ENCODE results near the gene RASSF7.

The RASSF7 gene

DNA sequence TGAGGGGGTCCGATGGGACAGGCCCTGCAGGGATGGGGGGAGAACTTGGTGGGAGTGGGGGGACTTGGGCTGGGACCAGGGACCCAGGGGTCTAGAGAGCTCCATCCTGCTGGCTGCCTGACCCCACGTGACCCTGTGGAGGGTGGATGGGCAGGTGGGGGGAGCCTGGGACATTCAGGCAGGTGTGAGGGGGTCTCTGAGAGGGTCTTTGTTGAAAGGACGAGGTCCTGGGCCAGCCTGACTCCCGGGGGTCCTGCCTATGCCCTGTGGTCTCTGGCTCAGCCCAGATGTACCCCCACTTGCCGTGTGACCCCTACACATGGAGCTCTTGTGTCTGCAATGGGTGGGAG lies 16.0 kb upstream of the RASSF7 start:
- H3K27ac ChIP-seq (ENCODE audit: low read depth, low read length, poor library complexity, severe bottlenecking), result no peak overlapping the region
- H3K4me3 ChIP-seq (ENCODE audit: low read depth, low read length, poor library complexity, severe bottlenecking), result no peak overlapping the region
- TF ChIP-seq, protein P1, sequence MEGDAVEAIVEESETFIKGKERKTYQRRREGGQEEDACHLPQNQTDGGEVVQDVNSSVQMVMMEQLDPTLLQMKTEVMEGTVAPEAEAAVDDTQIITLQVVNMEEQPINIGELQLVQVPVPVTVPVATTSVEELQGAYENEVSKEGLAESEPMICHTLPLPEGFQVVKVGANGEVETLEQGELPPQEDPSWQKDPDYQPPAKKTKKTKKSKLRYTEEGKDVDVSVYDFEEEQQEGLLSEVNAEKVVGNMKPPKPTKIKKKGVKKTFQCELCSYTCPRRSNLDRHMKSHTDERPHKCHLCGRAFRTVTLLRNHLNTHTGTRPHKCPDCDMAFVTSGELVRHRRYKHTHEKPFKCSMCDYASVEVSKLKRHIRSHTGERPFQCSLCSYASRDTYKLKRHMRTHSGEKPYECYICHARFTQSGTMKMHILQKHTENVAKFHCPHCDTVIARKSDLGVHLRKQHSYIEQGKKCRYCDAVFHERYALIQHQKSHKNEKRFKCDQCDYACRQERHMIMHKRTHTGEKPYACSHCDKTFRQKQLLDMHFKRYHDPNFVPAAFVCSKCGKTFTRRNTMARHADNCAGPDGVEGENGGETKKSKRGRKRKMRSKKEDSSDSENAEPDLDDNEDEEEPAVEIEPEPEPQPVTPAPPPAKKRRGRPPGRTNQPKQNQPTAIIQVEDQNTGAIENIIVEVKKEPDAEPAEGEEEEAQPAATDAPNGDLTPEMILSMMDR (IDR thresholded peaks at IDR 0.05; ENCODE audit: low read length), result no peak
- TF ChIP-seq EZH2 (IDR thresholded peaks at IDR 0.05; ENCODE audit: borderline replicate concordance, low read length), result no peak
- H3K4me1 ChIP-seq (ENCODE audit: insufficient read depth, low read length, severe bottlenecking), result peaks cover 8% of the 10 kb centered on the region
- H3K9me3 ChIP-seq (ENCODE audit: low read length), result no peaks in the 10 kb centered on the region
- no peaks in the 10 kb centered on the region; the same call in 1 of the 2 replicates for H3K36me3 ChIP-seq (ENCODE audit: insufficient read depth, low read length)
- H3K79me2 ChIP-seq (ENCODE audit: insufficient read depth, low read length), result no peaks in the 10 kb centered on the region
- no peak overlapping the region for H3K4me2 ChIP-seq (ENCODE audit: low read length)
- no peaks in the 10 kb centered on the region for H3F3A ChIP-seq (ENCODE audit: insufficient read depth, low read length)
- H3K9ac ChIP-seq (ENCODE audit: low read length), result no peak overlapping the region
- no peak overlapping the region for H2AFZ ChIP-seq (ENCODE audit: low read length)
- H4K20me1 ChIP-seq (ENCODE audit: insufficient read depth, low read length), result no peaks in the 10 kb centered on the region
- H3K9me2 ChIP-seq (ENCODE audit: low read depth, low read length), result no peaks in the 10 kb centered on the region
- H3K27me3 ChIP-seq (ENCODE audit: insufficient read depth, low read length), result no peaks in the 10 kb centered on the region; the same call in 1 of the 2 replicates

DNA sequence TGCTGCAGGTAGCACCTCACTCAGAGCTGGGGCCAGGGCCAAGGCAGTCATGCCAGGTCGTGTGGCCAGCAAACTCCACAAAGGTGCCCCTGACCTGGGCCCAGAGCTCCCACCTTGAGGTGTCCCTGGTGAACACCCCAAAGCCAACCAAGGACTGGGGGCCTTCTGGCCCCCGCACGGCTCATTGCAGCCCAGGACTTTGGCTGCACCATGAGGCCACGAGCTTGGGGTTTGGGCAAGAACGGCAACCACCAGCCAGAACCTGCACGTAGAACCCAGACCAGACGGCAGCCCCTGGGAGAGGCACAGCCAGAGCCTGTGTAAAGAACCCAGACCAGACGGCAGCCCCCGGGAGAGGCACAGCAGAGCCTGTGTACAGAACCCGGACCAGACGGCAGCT lies 15.6 kb upstream of the RASSF7 start:
- no peaks in the 10 kb centered on the region for H3K9me3 ChIP-seq (ENCODE audit: low read length)
- no peak overlapping the region for H3K4me3 ChIP-seq (ENCODE audit: low read depth, low read length, poor library complexity, severe bottlenecking)
- H3K4me1 ChIP-seq (ENCODE audit: insufficient read depth, low read length, severe bottlenecking), result peaks cover 8% of the 10 kb centered on the region
- no peak overlapping the region for H3K4me2 ChIP-seq (ENCODE audit: low read length)
- TF ChIP-seq, protein P1 (IDR thresholded peaks at IDR 0.05; ENCODE audit: low read length), result no peak
- no peak for TF ChIP-seq EZH2 (IDR thresholded peaks at IDR 0.05; ENCODE audit: borderline replicate concordance, low read length)
- no peaks in the 10 kb centered on the region for H3K79me2 ChIP-seq (ENCODE audit: insufficient read depth, low read length)
- no peaks in the 10 kb centered on the region for H3F3A ChIP-seq (ENCODE audit: insufficient read depth, low read length)
- no peaks in the 10 kb centered on the region; the same call in 1 of the 2 replicates for H3K36me3 ChIP-seq (ENCODE audit: insufficient read depth, low read length)
- no peaks in the 10 kb centered on the region for H4K20me1 ChIP-seq (ENCODE audit: insufficient read depth, low read length)
- no peak overlapping the region for H3K27ac ChIP-seq (ENCODE audit: low read depth, low read length, poor library complexity, severe bottlenecking)
- no peak overlapping the region for H3K9ac ChIP-seq (ENCODE audit: low read length)
- H2AFZ ChIP-seq (ENCODE audit: low read length), result no peak overlapping the region
- no peaks in the 10 kb centered on the region; the same call in 1 of the 2 replicates for H3K27me3 ChIP-seq (ENCODE audit: insufficient read depth, low read length)
- H3K9me2 ChIP-seq (ENCODE audit: low read depth, low read length), result no peaks in the 10 kb centered on the region

GRCh38 chr11:548700-549603 lies 11.8 kb upstream of the RASSF7 start:
- Histone ChIP-seq H3K4me3 (ENCODE audit: low read depth, low read length, poor library complexity, severe bottlenecking) (no peak overlapping the region), H4K20me1 (ENCODE audit: insufficient read depth, low read length) (no peaks in the 10 kb centered on the region), H3K36me3 (ENCODE audit: insufficient read depth, low read length) (no peaks in the 10 kb centered on the region; the same call in 1 of the 2 replicates), H3K9me3 (ENCODE audit: low read length) (no peaks in the 10 kb centered on the region), H2AFZ (ENCODE audit: low read length) (no peak overlapping the region), H3K4me2 (ENCODE audit: low read length) (no peak overlapping the region), H3F3A (ENCODE audit: insufficient read depth, low read length) (no peaks in the 10 kb centered on the region), H3K9ac (ENCODE audit: low read length) (no peak overlapping the region), H3K27ac (ENCODE audit: low read depth, low read length, poor library complexity, severe bottlenecking) (no peak overlapping the region), H3K4me1 (ENCODE audit: insufficient read depth, low read length, severe bottlenecking) (peaks cover 6% of the 10 kb centered on the region), H3K9me2 (ENCODE audit: low read depth, low read length) (no peaks in the 10 kb centered on the region), H3K27me3 (ENCODE audit: insufficient read depth, low read length) (no peaks in the 10 kb centered on the region; the same call in 1 of the 2 replicates), H3K79me2 (ENCODE audit: insufficient read depth, low read length) (no peaks in the 10 kb centered on the region)
- TF ChIP-seq, protein P1 (IDR thresholded peaks at IDR 0.05; ENCODE audit: low read length), result no peak
- no peak for TF ChIP-seq EZH2 (IDR thresholded peaks at IDR 0.05; ENCODE audit: borderline replicate concordance, low read length)
